GM12878 (cell line): ENCODE data around the gene CCDC85B. TPM values are rescaled to one million over a fixed set of nuclear protein-coding genes. Genes with fewer than 3 reads are reported as not detected.

Experiments used
- ASH2L ChIP-seq: fragments of 300-600, 200-600 bp; sonication (generic); IDR thresholded peaks from 2 replicates; pipeline ENCODE4 v1.6.1; 2017; ENCODE audit warnings: low read depth, mild to moderate bottlenecking, borderline replicate concordance
- BCLAF1 ChIP-seq: fragments of 450-650 bp; IDR thresholded peaks from 2 replicates; pipeline ENCODE4 v1.6.1; 2017; ENCODE audit warnings: antibody characterized with exemption, mild to moderate bottlenecking, moderate library complexity
- CREB1 ChIP-seq: IDR thresholded peaks from 2 replicates; pipeline ENCODE4 v1.6.1; 2012; ENCODE audit warnings: low read depth, mild to moderate bottlenecking, inconsistent platforms
- ELK1 ChIP-seq: IDR thresholded peaks from 2 replicates; pipeline ENCODE4 v1.6.1; 2012; ENCODE audit warnings: low read depth, low read length, improper control_type of control experiment
- FOS ChIP-seq: IDR thresholded peaks from 3 replicates; pipeline ENCODE4 v1.6.1; 2011; ENCODE audit warnings: borderline replicate concordance; ENCODE audit not compliant: insufficient read length; ENCODE audit errors: extremely low read depth
- GATAD2B ChIP-seq: fragments of 450-650 bp; conservative IDR thresholded peaks from 2 replicates; pipeline ENCODE4 v1.6.1; 2017; ENCODE audit warnings: low read depth, mild to moderate bottlenecking, moderate library complexity
- IRF3 ChIP-seq: fragments of 450-650 bp; IDR thresholded peaks from 2 replicates; pipeline ENCODE4 v1.6.1; 2014; ENCODE audit warnings: mild to moderate bottlenecking
- NKRF ChIP-seq: fragments of 450-650 bp; conservative IDR thresholded peaks from 2 replicates; pipeline ENCODE4 v1.6.1; 2017; ENCODE audit warnings: mild to moderate bottlenecking, moderate library complexity
- NR2C1 ChIP-seq: fragments of 450-650 bp; IDR thresholded peaks from 2 replicates; pipeline ENCODE4 v1.6.1; 2017; ENCODE audit warnings: antibody characterized with exemption, mild to moderate bottlenecking, moderate library complexity
- POU2F2 ChIP-seq: IDR thresholded peaks from 3 replicates; pipeline ENCODE4 v1.6.1; 2011; ENCODE audit warnings: low read depth, mild to moderate bottlenecking, low read length, borderline replicate concordance
- RB1 ChIP-seq: fragments of 450-650 bp; formaldehyde crosslinking; IDR thresholded peaks from 2 replicates; pipeline ENCODE4 v1.6.1; 2017; ENCODE audit warnings: mild to moderate bottlenecking, borderline replicate concordance
- RELA ChIP-seq: fragments of 450-650 bp; IDR thresholded peaks from 2 replicates; pipeline ENCODE4 v1.8.0; 2014; ENCODE audit warnings: borderline replicate concordance; ENCODE audit not compliant: partially characterized antibody
- RELB ChIP-seq: fragments of 450-650 bp; IDR thresholded peaks from 2 replicates; pipeline ENCODE4 v1.6.1; 2017; ENCODE audit warnings: low read depth, mild to moderate bottlenecking, moderate library complexity
- TCF12 ChIP-seq: IDR thresholded peaks from 2 replicates; pipeline ENCODE4 v1.6.1; 2011; ENCODE audit warnings: low read depth, mild to moderate bottlenecking, low read length
- ZBTB4 ChIP-seq: fragments of 450-650 bp; formaldehyde crosslinking; IDR thresholded peaks from 2 replicates; pipeline ENCODE4 v1.4.0; 2022; ENCODE audit warnings: mild to moderate bottlenecking, moderate library complexity
- polyA plus RNA-seq, 11 experiments: library from polyadenylated mRNA; depleted of rRNA in 4 of 11; unstranded in 6 of 11; stranded (reverse) in 5 of 11; fragments of >200 nt; fragmentation: Nextera tagmentation in 4 of 11; fragmentation: Illumina TruSeq in 1 of 11; extraction: Ambion mirVana in 4 of 11; extraction: Trizol in 1 of 11; gene quantifications; 1 replicate in 1 of 11; 2 replicates in 10 of 11; pipeline versions ENCODE4 v1.2.1 to v1.2.3, GENCODE V29; 2011 to 2016; ENCODE audit warnings: inconsistent platforms in 2 of 11, missing spikeins in 2 of 11, low read depth in 1 of 11
- total RNA-seq, 4 experiments: library from RNA; depleted of rRNA in 3 of 4; stranded (reverse); fragments of >200 nt in 3 of 4; fragmentation: Illumina TruSeq in 1 of 4; extraction: Trizol in 1 of 4; gene quantifications; 2 replicates each; pipeline versions ENCODE4 v1.2.1 to v1.2.3, GENCODE V29; 2013 to 2021

Gene CCDC85B
- total and polyA plus RNA-seq, 10 of the 15 experiments (the other 5 are each of a cell fraction or from before 2014, with no cell fraction given), result 0.32 to 114 (median 49.5) TPM

GRCh38 chr11:65900125-65900898 is 9.8 kb downstream of the CCDC85B start, which contains the start of gene FOSL1 (continued):
- TF ChIP-seq ZBTB4 (CRISPR knock-in tag) (no peak), ELK1 (peak; percentile 90), RELB (no peak), POU2F2 (peak; percentile 29; the same call in 1 of the 3 replicates), GATAD2B (peak; percentile 67; the same call in 1 of the 2 replicates), RELA (peak; percentile 27), TCF12 (0 out of 2 replicates have a peak, but pooled peaks have one; percentile 52), BCLAF1 (peak; percentile 75; the same call in 1 of the 2 replicates), NKRF (peak; percentile 89; the same call in 1 of the 2 replicates), NR2C1 (0 out of 2 replicates have a peak, but pooled peaks have one; percentile 21), ASH2L (no peak), RB1 (0 out of 2 replicates have a peak, but pooled peaks have one; percentile 25), IRF3 (no peak), CREB1 (peak; percentile 96), FOS (no peak)
